Caco-2 (cell line): ENCODE results near the gene TNNT1. TPM values are rescaled to one million over a fixed set of nuclear protein-coding genes. Genes with fewer than 3 reads are reported as not detected.

ENCODE experiments used
- BruUV-seq: library from RNA; stranded (reverse); fragments of 400-500 nt; replicated peaks from 2 replicates; lab custom pipeline; 2021; lab: Mats Ljungman, UMichigan
- CTCF ChIA-PET: fragments of 300-600 bp; sonication (Branson Sonifier 250); formaldehyde crosslinking; loops from one replicate; lab custom pipeline; 2022; ENCODE audit warnings: antibody characterized with exemption; lab: Charles Lee
- POLR2A ChIA-PET: fragments of 300-600 bp; sonication (Branson Sonifier 250); formaldehyde crosslinking; loops from one replicate; lab custom pipeline; 2022; ENCODE audit warnings: antibody characterized with exemption; lab: Charles Lee
- DNase-seq, 2 experiments: peaks; one replicate each; pipeline versions ENCODE4 v3.0.0 to v3.0.0-alpha.2; 2020 to 2022
- H3K27me3 ChIP-seq: replicated peaks from 2 replicates; pipeline ENCODE4 v1.6.0; 2011; ENCODE audit warnings: low read length; ENCODE audit not compliant: control insufficient read depth, insufficient read depth
- H3K36me3 ChIP-seq: 2 replicates; pipeline ENCODE4 v1.5.1; 2011; ENCODE audit warnings: low read length; ENCODE audit not compliant: control insufficient read depth, insufficient read depth
- H3K4me1 ChIP-seq: fragments of 250-450 bp; sonication (Bioruptor Pico); 2 replicates; pipeline ENCODE4 v1.5.1; 2020; ENCODE audit warnings: mild to moderate bottlenecking
- H3K4me3 ChIP-seq: 2 replicates; pipeline ENCODE4 v1.5.1; 2011; ENCODE audit warnings: low read depth, mild to moderate bottlenecking, control low read depth, low read length
- H3K9me3 ChIP-seq: fragments of 250-450 bp; sonication (Bioruptor Pico); 2 replicates; pipeline ENCODE4 v1.5.1; 2020; ENCODE audit warnings: mild to moderate bottlenecking, moderate library complexity
- H3K27ac Mint-ChIP-seq: one replicate; pipeline ENCODE4 v1.8.0; 2022; ENCODE audit warnings: mixed read lengths; ENCODE audit not compliant: unreplicated experiment
- H3K27me3 Mint-ChIP-seq: one replicate; pipeline ENCODE4 v1.8.0; 2022; ENCODE audit warnings: mixed read lengths; ENCODE audit not compliant: insufficient read depth, unreplicated experiment
- H3K36me3 Mint-ChIP-seq: one replicate; pipeline ENCODE4 v1.8.0; 2022; ENCODE audit warnings: mild to moderate bottlenecking, mixed read lengths; ENCODE audit not compliant: insufficient read depth, unreplicated experiment
- H3K4me1 Mint-ChIP-seq: one replicate; pipeline ENCODE4 v1.8.0; 2022; ENCODE audit warnings: low read depth, mixed read lengths; ENCODE audit not compliant: unreplicated experiment
- H3K4me3 Mint-ChIP-seq: one replicate; pipeline ENCODE4 v1.8.0; 2022; ENCODE audit warnings: mild to moderate bottlenecking, moderate library complexity, mixed read lengths; ENCODE audit not compliant: unreplicated experiment
- H3K9me3 Mint-ChIP-seq: one replicate; pipeline ENCODE4 v1.8.0; 2022; ENCODE audit warnings: mixed read lengths; ENCODE audit not compliant: unreplicated experiment
- CTCF ChIP-seq, 2 experiments: fragments of 200-600 bp in 1 of 2; IDR thresholded peaks; 1 replicate in 1 of 2; 2 replicates in 1 of 2; pipeline versions ENCODE4 v1.5.1 to v1.8.0; 2011 to 2022; ENCODE audit warnings: antibody characterized with exemption in 1 of 2, control low read depth in 1 of 2, inconsistent platforms in 1 of 2, low read depth in 1 of 2, low read length in 1 of 2, mild to moderate bottlenecking in 1 of 2, moderate library complexity in 1 of 2; ENCODE audit not compliant: insufficient read depth in 1 of 2, severe bottlenecking in 1 of 2, unreplicated experiment in 1 of 2
- intact Hi-C: fragments of 100-400 bp; cut with micrococcal nuclease; formaldehyde crosslinking; loops from one replicate; pipeline ENCODE4 v1.10.0; 2022; ENCODE audit not compliant: unreplicated experiment
- total RNA-seq: library from RNA; stranded (reverse); gene quantifications from 2 replicates; pipeline ENCODE4 v1.2.3, GENCODE V29; 2022

TNNT1 gene
- total RNA-seq, 1 experiment from 2014 or later = 18.0 TPM

DNA sequence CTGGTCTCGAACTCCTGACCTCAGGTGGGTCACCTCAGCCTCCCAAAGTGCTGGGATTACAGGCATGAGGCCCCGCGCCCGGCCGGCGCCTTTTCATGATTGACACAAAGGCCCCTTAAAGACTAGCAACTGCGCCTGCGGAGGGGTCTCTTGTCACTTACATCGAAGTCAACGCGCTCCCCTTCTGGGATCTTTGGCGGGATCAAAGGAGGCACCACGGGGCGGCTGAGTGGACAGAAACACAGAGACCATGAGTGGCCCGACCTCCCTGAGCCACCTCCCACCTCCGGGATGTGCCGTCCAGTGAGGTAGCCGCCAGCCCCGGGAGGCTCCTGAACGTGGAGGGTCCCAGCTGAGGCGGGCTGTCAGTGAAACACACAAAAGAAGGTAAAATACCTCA lies 7.3 kb downstream of the TNNT1 start:
- BruUV-seq = no TSS peak
- H3K27me3 ChIP-seq = no peaks in the 10 kb centered on the region

DNA sequence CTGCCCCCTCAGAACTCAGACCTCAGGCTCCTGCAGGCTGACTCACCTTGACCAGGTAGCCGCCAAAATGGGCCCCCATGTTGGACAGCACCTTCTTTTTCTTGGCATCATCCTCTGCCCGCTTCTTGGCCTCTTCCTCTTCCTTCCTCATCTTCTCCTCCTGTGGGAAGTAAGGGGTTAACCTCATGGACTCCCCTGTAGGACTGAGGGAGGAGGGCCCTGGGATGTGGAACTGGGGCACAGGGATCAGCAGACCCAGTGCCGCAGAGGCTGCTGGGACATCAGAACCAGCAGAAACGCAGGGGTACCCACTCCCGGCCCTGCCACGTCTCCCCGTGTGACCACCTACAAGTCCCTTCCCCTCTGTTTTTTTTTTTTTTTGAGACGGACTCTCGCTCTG lies 11.1 kb downstream of the TNNT1 start:
- no peak for DNase-seq
- no peaks in the 10 kb centered on the region for H3K36me3 ChIP-seq
- ChIA-PET POLR2A (no interaction called here), CTCF (no interaction called here)
- H3K4me1 Mint-ChIP-seq = no peaks in the 10 kb centered on the region
- intact Hi-C loops = no loop called here
- no peaks in the 10 kb centered on the region for H3K27me3 ChIP-seq
- TF ChIP-seq CTCF (IDR thresholded peaks at IDR 0.05; ENCODE audit: insufficient read depth in 1 of 2, low read depth in 1 of 2, low read length in 1 of 2, severe bottlenecking in 1 of 2, unreplicated experiment in 1 of 2) = no peak
- no peak overlapping the region for H3K4me3 ChIP-seq
- no peaks in the 10 kb centered on the region for H3K9me3 ChIP-seq
- no peaks in the 10 kb centered on the region for H3K9me3 Mint-ChIP-seq
- no peak overlapping the region for H3K27ac Mint-ChIP-seq
- H3K4me3 Mint-ChIP-seq = no peak overlapping the region
- H3K4me1 ChIP-seq = 0 out of 2 replicates have a peak, but pooled peaks cover 3% of the 10 kb centered on the region
- no peaks in the 10 kb centered on the region for H3K27me3 Mint-ChIP-seq
- BruUV-seq = no TSS peak
- no peaks in the 10 kb centered on the region for H3K36me3 Mint-ChIP-seq

More for the DNA sequence above, 7.3 kb downstream of the TNNT1 start:
- H3K36me3 Mint-ChIP-seq = no peaks in the 10 kb centered on the region
- intact Hi-C loops = loop anchor here (1.0 to 2.0 kb wide), 4 partner anchors 19 to 489 kb away; partner anchors contain the start of gene DNAAF3
- no peak overlapping the region for H3K27ac Mint-ChIP-seq
- H3K9me3 Mint-ChIP-seq = no peaks in the 10 kb centered on the region
- ChIA-PET CTCF (interaction anchor here (0.6 to 2.2 kb wide), 20 partner anchors 14 to 498 kb away, joined by 3 to 38 read pairs (median 4); partner anchors contain the start of genes DNAAF3, KMT5C, PPP1R12C and PPP6R1), POLR2A (interaction anchor here (0.5 to 1.4 kb wide), 2 partner anchors 87 to 198 kb away, joined by 3 to 8 read pairs; partner anchors contain the start of genes KMT5C and TMEM86B)
- H3K4me3 Mint-ChIP-seq = no peak overlapping the region
- H3K4me1 ChIP-seq = no peaks in the 10 kb centered on the region
- DNase-seq = no peak
- H3K4me3 ChIP-seq = no peak overlapping the region
- no peaks in the 10 kb centered on the region for H3K4me1 Mint-ChIP-seq
- H3K27me3 Mint-ChIP-seq = peaks cover 4% of the 10 kb centered on the region
- H3K9me3 ChIP-seq = no peaks in the 10 kb centered on the region
- H3K36me3 ChIP-seq = no peaks in the 10 kb centered on the region
- TF ChIP-seq CTCF (IDR thresholded peaks at IDR 0.05; ENCODE audit: insufficient read depth in 1 of 2, low read depth in 1 of 2, low read length in 1 of 2, severe bottlenecking in 1 of 2, unreplicated experiment in 1 of 2) = no peak

GRCh38 chr19:55136399-55137102 lies 12.5 kb downstream of the TNNT1 start:
- DNase-seq = no peak
- Histone ChIP-seq H3K4me1 (0 out of 2 replicates have a peak, but pooled peaks cover 3% of the 10 kb centered on the region), H3K36me3 (no peaks in the 10 kb centered on the region), H3K27me3 (no peaks in the 10 kb centered on the region), H3K9me3 (no peaks in the 10 kb centered on the region), H3K4me3 (no peak overlapping the region)
- ChIA-PET CTCF (interaction anchor here (0.5 to 1.1 kb wide), 2 partner anchors 10 to 24 kb away, joined by 3 to 4 read pairs; no protein-coding TSS in a partner anchor), POLR2A (no interaction called here)
- Mint-ChIP-seq H3K36me3 (no peaks in the 10 kb centered on the region), H3K4me1 (no peaks in the 10 kb centered on the region), H3K9me3 (no peaks in the 10 kb centered on the region), H3K27ac (no peak overlapping the region), H3K27me3 (no peaks in the 10 kb centered on the region), H3K4me3 (no peak overlapping the region)
- intact Hi-C loops = no loop called here
- no peak for TF ChIP-seq CTCF (IDR thresholded peaks at IDR 0.05; ENCODE audit: insufficient read depth in 1 of 2, low read depth in 1 of 2, low read length in 1 of 2, severe bottlenecking in 1 of 2, unreplicated experiment in 1 of 2)
- no TSS peak for BruUV-seq
